GM18526 (cell line): ENCODE results near the gene AGPAT2.

Source experiments
- POLR2A ChIP-seq: IDR thresholded peaks from 3 replicates; pipeline ENCODE4 v1.6.1; 2011; ENCODE audit not compliant: insufficient read length; ENCODE audit errors: extremely low read depth

The AGPAT2 gene

GRCh38 chr9:136667940-136668760 is 19.1 kb downstream of the AGPAT2 start:
- TF ChIP-seq POLR2A = no peak

- TF ChIP-seq POLR2A = no peak
Measured at GRCh38 chr9:136667214-136667939, 19.9 kb downstream of the AGPAT2 start.

DNA sequence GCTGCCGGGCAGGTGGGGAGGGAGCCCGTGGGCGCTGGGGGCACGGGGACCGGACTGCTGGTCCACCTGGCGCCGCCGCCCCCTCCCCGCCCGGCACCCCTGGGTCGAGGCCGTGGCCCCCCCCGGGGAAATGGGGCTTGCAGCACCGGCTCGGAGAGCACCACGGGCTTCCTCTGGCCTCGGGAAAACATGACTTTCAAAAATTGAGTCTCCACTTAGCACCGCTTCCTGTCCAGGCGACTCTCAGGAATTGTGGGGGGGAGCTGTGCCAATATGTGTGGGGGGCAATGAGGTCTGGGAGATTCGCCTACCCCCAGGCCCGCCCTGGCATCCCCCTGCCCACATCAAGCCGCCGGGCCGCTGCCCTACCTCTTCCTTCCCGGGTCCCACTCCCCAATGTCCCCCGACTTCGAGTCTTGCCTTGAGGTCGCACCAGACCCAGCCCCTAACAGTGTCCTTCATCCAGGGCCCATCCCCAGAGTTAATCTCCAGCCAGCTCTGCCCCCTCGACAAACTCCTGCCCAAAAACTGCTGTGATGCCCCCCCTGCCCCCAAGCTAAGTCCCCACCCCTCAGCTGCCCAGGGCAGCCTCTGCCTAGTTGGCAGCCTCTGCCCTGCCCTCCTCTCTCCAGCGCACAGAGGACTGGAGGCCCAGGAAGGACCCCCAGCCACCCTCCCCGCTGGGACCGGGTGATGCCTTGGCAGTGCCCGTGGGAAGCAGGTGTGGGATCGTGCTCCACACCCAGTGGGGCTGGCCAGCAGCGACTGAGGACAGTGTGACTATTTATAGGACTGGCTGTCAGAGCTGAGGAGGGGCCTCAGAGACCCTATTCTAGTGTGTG is 20.7 kb downstream of the AGPAT2 start:
- no peak for TF ChIP-seq POLR2A

GRCh38 chr9:136665704-136666371 is 21.4 kb downstream of the AGPAT2 start:
- TF ChIP-seq POLR2A = no peak

DNA sequence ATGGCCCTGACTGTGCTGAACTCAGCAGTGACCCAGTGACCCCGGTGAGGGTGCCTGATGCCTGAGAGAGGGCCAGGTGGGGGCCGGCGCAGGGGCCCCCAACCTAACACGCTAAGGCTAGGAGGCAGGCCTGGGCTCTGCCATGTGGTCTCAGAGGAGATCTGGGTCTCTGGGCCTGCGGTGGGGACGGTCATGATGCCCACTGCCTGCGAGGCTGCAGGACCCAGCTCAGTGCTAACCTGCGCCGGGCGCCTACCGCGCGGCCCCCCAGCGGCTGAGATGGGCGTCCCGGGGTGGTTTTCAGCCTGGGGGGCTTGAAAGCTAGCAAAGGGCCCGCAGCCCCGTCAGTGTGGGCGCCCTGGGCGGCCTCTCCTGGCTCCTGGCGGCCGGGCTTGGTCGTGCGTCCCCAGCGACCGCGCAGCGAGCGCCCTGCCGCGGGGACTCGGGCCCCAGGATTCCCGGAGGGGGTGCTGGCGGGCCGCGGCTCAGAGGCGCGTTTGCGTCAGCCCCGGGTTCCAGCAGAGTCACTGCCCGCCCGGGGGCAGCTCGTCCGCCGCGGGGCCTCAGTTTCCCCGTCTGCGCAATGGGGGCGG is 22.1 kb downstream of the AGPAT2 start:
- TF ChIP-seq POLR2A = no peak

DNA sequence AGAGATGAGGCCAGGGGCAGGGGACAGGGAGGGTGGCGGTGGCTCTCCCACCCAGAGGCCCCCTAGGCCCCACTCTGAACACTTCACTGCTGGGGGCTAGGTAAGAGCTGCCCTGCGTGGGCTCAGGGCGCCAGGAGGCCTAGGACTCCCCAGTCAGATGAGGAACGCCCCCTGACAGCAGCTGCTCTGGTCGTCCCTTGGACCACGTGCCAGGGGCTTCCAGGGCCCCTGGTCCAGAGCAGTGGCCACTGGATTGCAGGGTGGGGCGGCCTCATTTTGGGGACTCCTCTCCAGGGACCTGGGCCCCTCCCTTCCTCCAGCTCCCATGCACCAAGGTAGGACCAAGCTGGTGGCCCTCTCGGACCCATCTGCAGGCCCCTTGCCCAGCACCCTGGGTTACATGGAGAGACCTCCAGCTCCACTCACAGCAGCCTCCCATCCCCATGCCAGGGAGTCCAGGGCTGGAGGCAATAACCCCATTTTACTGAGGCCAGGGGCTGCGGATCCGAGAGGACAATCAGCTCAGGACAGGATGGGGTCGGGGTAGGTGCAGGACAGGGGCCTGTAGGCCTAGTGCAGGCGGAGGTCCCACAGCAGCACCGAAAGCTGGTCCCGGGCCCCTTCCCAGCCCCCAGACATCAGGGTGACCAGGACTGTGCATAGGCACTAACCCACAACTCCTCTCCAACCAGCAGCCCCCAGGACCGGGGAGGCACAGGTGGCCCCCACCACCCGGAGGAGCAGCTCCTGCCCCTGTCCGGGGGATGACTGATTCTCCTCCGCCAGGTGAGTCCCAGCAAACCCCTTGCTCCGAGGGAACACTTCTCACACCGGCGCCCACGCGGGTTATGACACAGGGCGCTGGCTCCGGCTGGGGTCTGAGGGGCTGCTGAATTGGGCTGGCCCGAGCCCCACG is 23.0 kb downstream of the AGPAT2 start:
- no peak for TF ChIP-seq POLR2A

- TF ChIP-seq POLR2A = no peak
Measured at GRCh38 chr9:136662656-136663581, 24.3 kb downstream of the AGPAT2 start, which contains the start of gene EGFL7. Gene EGFL7 (plus strand): TSS chr9:136662916. CDS start chr9:136668283, 5,367 bp downstream.

GRCh38 chr9:136662326-136662655 is 25.0 kb downstream of the AGPAT2 start:
- TF ChIP-seq POLR2A = no peak

- TF ChIP-seq POLR2A = no peak
Measured at GRCh38 chr9:136661641-136662325, 25.5 kb downstream of the AGPAT2 start.

DNA sequence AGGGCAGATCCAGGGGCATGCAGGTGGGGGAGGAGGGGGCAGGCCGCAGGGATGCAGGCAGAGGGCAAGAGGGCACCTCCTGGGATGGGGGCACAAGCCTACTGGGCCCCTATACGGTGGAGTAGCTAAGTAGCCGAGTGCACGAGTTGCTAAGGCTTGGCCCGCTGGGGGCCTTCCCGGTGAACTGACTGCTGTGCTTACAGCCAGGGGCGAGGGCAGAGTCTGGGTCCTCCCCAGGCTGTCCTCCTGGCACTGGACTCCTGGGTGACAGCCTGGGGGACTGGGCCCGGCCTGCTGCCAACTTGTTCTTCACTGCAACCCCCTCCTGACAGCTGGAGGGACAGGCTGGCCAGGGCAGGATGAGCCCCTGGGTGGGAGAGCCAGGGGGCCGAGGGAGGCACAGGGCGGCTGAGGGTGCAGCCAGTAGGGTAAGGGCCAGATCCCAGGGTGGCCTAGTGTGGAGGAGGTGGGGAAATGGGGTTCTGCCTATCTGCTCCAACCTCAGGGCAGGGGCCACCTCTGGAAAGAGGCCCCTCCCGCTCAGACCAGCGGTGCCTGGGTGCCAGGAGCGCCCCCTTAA is 26.2 kb downstream of the AGPAT2 start:
- no peak for TF ChIP-seq POLR2A

GRCh38 chr9:136659861-136660784 is 27.1 kb downstream of the AGPAT2 start:
- no peak for TF ChIP-seq POLR2A
